ENCODE measurements around the gene DDX42.

DNA sequence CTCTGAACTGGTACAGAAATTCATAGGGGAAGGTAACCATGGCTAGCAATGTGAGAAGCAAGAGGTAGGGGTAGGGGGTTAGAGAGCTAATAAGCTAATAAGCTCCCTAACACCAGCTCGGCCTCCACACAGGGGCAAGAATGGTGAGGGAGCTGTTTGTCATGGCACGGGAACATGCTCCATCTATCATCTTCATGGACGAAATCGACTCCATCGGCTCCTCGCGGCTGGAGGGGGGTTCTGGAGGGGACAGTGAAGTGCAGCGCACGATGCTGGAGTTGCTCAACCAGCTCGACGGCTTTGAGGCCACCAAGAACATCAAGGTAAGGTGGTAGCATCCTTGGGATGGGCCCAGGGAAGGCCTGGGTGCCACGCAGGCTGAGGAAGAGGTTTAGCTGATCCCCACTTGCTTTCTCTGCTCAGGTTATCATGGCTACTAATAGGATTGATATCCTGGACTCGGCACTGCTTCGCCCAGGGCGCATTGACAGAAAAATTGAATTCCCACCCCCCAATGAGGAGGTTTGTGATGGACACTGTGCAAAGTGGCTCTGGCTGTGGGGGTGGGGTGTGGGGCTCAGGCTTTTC lies 57.0 kb downstream of the DDX42 start:
- TF ChIP-seq CTCF (IDR thresholded peaks at IDR 0.05) (no peak), POLR2AphosphoS5 (IDR thresholded peaks at IDR 0.05) (no peak), EP300 (IDR thresholded peaks at IDR 0.05) (no peak)

Data from esophagus muscularis mucosa (tissue), 4 donors.